Medulla oblongata (tissue), 1 donor: Measurements from ENCODE around the gene BCKDK.
"Not testable (repeated sequence)": the region's sequence is repeated elsewhere in the genome, so short reads cannot be mapped to it uniquely, and the experiment has no call there.

ENCODE experiments used
- DNase-seq: peaks from one replicate; pipeline ENCODE4 v3.0.0-alpha.2; 2015; ENCODE audit errors: extremely low spot score

BCKDK gene

DNA sequence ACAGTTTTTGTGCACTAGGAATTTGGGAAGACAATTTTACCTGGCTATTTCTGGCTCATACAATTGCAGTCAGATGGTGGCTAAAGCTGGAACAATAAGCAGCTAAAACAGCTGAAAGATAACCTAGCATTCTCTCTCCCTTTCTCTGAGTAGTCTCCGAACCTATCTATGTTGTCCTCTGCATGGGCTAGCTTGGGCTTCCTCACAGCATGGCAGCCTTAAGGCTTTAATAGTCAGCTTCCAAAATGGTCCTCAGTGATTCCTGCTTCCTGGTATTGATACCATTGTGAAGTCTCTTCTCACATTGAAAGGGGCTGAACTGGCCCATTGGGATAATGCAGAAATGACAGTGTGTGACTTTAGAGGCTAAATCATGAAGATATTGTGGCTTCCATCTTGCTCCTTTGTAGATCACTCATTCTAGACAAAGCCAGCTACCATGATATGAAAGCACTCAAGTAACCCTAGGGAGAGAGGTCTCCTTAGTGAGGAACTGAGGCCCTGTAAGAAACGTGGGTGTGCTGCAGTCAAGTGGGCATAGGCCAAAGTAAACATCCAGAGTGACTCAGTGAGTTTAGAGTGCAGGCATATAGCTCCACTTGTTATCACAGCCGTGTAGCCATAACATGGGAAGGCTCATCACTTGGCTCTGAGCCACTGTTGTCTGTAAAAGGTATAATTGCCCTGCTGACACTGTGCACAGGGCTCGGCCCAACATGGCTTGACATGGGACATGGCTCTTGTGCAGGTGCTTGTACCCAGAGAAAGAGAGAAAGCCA, 8.1 kb upstream of the BCKDK start:
- no peak for DNase-seq

DNA sequence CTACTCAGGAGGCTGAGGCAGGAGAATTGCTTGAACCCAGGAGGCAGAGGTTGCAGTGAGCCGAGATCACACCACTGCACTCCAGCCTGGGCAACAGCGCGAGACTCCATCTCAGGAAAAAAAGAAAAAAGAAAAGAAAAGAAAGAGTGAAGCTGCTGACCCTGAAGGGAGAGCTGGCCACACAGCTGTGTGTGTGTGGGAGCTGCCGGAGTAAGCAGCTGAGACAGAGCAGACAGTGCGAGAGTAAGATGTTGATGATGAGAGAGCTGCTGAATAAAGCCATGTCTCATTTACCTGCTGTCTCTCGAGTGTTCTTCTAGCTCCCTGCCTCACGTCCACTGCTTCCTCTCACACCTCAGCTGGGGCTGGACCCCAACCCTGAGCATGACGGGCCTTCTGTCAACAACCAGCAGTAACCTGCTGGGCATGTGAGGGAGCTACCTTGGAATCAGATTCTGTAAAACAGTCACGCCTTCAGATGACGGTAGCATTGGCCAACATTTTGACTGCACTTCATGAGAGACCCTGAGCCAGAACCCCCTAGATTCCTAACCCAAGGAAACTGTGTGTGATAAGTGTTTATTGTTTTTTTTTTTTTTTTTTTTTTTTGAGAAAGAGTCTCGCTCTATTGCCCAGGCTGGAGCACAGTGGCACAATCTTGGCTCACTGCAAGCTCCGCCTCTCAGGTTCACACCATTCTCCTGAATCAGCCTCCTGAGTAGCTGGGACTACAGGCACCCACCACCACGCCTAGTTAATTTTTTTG, 7.1 kb upstream of the BCKDK start:
- DNase-seq, result not testable (repeated sequence)

DNA sequence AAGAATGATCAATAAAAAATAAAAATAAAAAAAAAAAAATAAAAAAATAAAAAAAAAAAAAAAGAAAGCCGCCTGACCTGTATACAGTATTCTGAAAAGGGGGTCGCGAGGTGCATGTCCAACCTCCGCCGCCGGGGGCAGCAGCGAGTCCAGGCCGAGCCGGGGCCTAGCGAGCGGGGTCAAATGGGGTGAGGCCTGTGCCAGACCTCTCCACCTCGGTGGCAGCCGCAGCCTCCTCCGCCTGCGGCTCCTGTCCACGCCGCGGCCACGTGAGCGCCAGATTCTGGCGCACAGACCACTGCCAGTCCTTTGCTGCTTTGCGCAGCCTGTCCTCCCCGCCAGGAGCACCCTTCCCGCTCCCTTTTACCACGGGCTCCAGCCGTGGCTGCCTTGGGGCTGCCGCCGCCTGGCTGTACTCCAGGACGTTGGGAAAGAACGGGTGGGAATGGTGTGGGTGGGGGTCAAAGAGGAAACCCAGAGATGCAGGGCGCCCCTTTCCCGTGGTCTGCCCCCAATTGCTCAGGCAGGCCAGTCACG, 2.4 kb upstream of the BCKDK start:
- peak; percentile 85 for DNase-seq

DNA sequence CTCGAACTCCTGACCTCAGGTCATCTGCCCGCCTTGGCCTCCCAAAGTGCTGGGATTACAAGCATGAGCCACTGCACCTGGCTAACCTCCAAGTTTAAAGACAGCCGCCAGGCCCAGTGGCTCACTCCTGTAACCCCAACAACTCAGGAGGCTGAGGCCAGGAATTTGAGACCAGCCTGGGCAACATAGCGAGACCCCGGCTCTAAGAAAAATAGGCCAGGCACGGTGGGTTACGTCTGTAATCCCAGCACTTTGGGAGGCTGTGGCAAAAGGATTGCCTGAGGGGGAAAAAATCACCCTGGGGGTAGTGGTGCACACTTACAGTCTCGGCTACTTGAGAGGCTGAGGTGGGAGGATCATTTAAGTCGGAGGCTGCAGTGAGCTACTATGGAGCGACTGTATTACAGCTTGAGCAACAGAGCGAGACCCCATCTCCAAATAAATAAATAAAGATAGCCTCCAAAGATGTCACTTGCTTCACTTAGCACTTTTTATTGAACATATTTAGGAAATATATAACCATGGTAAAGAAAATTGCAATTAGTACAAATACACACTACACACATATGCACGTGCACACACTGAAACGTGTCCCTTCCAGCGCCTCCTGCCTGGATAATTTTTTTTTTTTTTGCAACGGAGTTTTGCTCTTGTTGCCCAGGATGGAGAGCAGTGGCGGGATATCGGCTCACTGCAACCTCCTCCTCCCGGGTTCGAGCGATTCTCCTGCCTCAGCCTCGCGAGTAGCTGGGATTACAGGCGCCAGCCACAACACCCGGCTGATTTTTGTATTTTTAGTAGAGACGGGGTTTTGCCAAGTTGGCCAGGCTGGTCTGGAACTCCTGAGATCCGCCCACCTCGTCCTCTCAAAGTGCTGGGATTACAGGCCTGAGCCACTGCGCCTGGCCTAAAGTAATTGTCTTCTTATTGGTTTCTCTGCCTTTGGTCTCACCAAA, 1.4 kb upstream of the BCKDK start:
- DNase-seq, result no peak

DNA sequence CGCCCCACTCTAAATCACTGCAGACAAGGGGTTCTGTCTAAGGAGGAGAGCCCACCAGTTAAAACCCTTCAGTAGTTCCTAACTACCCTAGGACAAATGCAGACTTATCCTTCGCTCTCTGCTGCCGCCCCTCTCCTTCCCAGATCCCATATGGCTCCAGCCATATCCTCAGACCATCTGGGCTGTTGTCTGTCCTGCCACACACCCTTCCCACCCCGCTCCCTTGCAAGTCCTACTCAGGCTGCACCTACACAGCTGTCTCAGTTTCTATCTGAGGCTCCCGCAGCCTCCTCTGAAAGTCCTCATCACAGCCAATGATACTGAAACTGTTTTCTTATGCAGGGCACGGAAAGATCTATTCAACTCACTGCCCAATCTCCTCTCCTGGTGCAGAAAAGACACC, 720 bp upstream of the BCKDK start:
- no peak for DNase-seq

DNA sequence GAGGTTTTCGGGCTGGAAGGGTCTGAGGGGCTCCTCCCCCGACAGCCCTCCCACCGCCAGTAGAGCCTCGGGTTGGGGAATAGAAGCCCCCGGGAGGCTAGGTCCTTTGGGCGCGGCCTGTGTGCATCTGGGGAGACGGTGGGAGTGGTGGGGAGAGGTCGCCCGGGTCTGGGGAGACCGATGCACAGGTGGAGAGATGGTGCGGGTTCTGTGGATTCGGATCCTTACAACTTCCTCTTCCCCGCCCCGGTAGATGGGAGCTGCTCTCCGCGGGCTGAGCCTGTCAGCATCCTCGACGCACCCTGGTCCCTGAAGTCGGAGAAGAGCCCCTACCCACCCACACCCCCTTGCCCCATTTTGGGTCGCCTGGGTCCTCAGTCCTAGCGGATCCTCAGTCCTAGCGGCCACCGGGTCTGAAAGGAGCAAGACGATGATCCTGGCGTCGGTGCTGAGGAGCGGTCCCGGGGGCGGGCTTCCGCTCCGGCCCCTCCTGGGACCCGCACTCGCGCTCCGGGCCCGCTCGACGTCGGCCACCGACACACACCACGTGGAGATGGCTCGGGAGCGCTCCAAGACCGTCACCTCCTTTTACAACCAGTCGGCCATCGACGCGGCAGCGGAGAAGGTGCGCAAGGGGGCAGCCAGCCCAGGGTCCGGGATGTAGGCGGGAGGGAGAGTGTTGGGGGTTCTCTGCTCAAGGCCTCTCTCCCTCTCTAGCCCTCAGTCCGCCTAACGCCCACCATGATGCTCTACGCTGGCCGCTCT, 790 bp downstream of the BCKDK start:
- DNase-seq, result no peak

- DNase-seq, result no peak
These were observed 1.4 kb downstream of the BCKDK start for GRCh38 chr16:31109622-31110021.

GRCh38 chr16:31110106-31111034, 2.2 kb downstream of the BCKDK start:
- DNase-seq, result no peak

DNA sequence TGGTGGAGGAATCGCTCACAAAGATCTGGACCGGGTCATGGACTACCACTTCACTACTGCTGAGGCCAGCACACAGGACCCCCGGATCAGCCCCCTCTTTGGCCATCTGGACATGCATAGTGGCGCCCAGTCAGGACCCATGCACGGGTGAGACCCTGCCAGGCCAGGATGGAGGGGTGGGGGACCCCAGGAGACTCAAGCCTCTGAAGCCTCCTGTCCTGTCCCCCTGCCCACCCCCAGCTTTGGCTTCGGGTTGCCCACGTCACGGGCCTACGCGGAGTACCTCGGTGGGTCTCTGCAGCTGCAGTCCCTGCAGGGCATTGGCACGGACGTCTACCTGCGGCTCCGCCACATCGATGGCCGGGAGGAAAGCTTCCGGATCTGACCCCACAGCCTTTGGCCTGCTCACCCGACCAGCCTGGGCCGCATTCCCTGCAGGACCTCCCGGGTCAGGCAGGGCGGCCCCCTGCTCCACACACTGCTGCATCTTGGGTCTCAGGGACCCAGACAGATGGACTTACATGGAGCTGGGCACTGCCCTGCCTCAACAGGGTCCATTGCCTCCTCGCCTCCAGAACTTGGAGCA, 3.8 kb downstream of the BCKDK start:
- DNase-seq, result no peak

GRCh38 chr16:31112711-31113110, 4.5 kb downstream of the BCKDK start:
- DNase-seq, result no peak

DNA sequence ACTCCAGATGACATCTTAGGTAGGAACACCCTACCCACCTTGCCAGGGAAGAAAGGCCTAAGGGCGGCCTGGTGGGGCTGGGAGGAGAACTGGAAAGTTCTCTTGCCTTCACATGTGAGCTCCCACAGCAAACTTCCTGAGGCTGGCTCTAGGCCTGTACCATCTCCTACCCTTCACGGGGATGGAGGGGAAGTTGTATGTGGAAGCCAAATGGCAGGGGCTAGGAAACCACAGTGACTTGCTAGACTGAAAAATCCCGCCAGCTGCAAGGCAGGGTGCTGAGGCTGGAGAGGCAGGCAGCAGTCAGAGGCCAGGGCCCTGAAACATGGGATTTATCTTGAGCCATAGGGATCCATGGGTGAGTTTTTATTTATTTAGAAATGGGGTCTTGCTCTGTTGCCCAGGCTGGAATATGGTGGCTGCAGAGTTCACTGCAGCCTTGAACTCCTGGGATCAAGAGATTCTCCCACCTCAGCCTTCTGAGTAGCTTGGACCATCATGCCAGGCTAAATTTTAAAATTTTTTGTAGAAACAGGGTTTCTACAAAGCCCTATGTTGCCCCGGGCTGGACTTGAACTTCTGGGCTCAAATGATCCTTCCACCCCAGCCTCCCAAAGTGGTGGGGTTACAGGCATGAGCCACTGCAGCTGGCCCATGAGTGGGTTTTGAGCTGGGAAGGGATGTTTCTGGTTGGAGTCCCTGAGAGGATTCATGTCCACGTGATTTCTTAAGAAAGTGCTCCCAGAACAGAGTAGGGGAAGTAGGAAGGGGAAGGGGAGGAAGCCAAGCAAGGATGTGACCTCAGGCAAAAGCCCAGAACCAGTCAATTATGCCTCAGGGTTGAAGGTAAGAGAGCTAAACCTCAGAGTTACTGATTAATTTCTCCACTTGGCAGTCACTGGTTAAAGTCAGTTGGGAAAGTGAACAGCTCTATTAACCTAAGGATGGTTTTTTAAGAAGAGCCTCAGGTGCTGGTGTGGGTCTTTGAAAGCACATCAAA, 5.2 kb downstream of the BCKDK start:
- peak; percentile 76 for DNase-seq

- no peak for DNase-seq
These were observed 6.3 kb downstream of the BCKDK start for GRCh38 chr16:31114468-31114867.

GRCh38 chr16:31117384-31118222, 9.4 kb downstream of the BCKDK start, which contains the start of gene KAT8:
KAT8 (plus strand) TSS chr16:31117664; CDS start chr16:31117682, 18 bp downstream.
- DNase-seq, result peak; percentile 98

- no peak for DNase-seq
These were observed 10.3 kb downstream of the BCKDK start for GRCh38 chr16:31118223-31119155.

DNA sequence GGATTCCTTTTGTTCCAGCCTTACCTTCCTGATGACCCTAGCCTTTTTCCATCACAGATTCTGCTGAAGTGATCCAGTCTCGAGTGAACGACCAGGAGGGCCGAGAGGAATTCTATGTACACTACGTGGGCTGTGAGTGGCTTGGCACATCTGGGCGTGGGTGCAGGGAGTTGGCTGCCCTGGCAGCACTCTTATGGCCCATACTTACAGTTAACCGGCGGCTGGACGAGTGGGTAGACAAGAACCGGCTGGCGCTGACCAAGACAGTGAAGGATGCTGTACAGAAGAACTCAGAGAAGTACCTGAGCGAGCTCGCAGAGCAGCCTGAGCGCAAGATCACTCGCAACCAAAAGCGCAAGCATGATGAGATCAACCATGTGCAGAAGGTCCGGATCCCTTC, 11.9 kb downstream of the BCKDK start:
- DNase-seq, result no peak

- no peak for DNase-seq
These were observed 17.7 kb downstream of the BCKDK start for GRCh38 chr16:31125844-31126243.
